IPS-18a (cell line): Measurements from ENCODE around the gene C11orf42.

Experiments
- H3K27ac ChIP-seq: one replicate; pipeline ENCODE4 v1.5.1; 2013; ENCODE audit warnings: low read length
- H3K27me3 ChIP-seq: one replicate; pipeline ENCODE4 v1.6.1; 2013; ENCODE audit warnings: mild to moderate bottlenecking, low read length; ENCODE audit not compliant: control insufficient read depth, insufficient read depth
- H3K36me3 ChIP-seq: one replicate; pipeline ENCODE4 v1.6.1; 2013; ENCODE audit warnings: low read depth, low read length; ENCODE audit not compliant: control insufficient read depth
- H3K4me1 ChIP-seq: one replicate; pipeline ENCODE4 v1.6.1; 2013; ENCODE audit warnings: low read depth, low read length; ENCODE audit not compliant: control insufficient read depth
- H3K4me3 ChIP-seq: one replicate; pipeline ENCODE4 v1.5.1; 2013; ENCODE audit warnings: low read length
- H3K9ac ChIP-seq: one replicate; pipeline ENCODE4 v1.6.1; 2013; ENCODE audit warnings: mild to moderate bottlenecking, low read length, moderate library complexity
- H3K9me3 ChIP-seq: one replicate; pipeline ENCODE4 v1.6.1; 2013; ENCODE audit warnings: low read depth, low read length; ENCODE audit not compliant: control insufficient read depth

C11orf42 gene

DNA sequence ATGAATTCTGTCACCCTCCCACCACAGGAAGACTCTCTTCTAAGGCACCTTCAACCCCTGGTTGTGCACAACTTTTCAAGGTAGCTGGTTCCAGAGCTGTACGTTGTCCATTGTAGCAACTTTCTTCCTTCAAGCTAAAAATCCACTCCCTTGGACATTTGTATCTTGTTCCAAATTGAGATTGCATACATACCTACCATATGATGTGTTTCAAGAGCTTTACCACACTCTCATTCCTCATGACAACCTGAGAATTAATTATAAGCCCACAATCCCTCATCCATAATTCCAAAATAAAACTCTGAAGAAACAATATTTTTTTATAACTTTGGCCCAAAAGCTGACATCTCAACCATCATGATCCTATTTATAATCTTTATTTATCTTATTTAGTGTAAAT is 3.3 kb upstream of the C11orf42 start:
- Histone ChIP-seq H3K27ac (no peak overlapping the region), H3K36me3 (no peaks in the 10 kb centered on the region), H3K9me3 (no peaks in the 10 kb centered on the region), H3K4me3 (no peak overlapping the region), H3K27me3 (no peaks in the 10 kb centered on the region), H3K4me1 (no peaks in the 10 kb centered on the region), H3K9ac (no peak overlapping the region)

DNA sequence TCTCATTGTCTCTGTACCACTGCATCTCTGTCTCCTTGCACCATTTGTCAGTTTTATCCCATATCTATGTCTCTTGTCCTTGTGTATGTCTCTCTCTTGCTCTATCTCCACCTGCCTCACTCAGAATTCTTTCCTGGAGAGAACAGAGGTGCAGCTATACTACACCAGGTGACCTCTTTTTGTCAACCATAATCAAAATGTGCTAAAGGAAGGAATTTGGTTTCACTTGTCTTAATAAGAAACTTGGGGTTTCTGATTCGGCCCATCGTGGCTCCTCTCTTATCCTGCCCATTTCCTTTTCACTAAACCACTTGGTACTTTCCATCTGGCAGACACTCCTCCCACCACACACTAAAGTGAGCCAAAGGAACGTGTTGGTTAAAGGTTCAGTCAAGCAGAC is 2.0 kb upstream of the C11orf42 start:
- Histone ChIP-seq H3K9me3 (no peaks in the 10 kb centered on the region), H3K27me3 (no peaks in the 10 kb centered on the region), H3K4me3 (no peak overlapping the region), H3K4me1 (no peaks in the 10 kb centered on the region), H3K36me3 (no peaks in the 10 kb centered on the region), H3K9ac (no peak overlapping the region), H3K27ac (no peak overlapping the region)

DNA sequence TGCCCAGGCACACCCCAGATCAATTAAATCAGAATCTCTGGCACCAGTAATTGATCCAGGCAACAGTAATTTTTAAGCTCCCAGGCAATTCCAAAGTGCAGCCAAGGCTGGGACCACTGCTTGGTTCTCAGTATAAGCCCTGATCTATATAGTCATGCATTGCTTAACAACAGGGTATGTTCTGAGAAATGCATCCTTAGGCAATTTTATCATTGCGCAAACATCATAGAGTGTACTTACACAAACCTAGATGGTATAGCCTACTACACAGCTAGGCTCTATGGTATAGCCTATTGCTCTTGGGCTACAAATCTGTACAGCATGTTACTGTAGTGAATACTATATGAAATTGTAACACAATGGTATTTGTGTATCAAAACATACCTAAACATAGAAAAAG is 651 bp upstream of the C11orf42 start:
- Histone ChIP-seq H3K9me3 (no peaks in the 10 kb centered on the region), H3K36me3 (peaks cover 4% of the 10 kb centered on the region), H3K4me1 (no peaks in the 10 kb centered on the region), H3K27me3 (no peaks in the 10 kb centered on the region), H3K27ac (no peak overlapping the region), H3K4me3 (no peak overlapping the region), H3K9ac (no peak overlapping the region)

DNA sequence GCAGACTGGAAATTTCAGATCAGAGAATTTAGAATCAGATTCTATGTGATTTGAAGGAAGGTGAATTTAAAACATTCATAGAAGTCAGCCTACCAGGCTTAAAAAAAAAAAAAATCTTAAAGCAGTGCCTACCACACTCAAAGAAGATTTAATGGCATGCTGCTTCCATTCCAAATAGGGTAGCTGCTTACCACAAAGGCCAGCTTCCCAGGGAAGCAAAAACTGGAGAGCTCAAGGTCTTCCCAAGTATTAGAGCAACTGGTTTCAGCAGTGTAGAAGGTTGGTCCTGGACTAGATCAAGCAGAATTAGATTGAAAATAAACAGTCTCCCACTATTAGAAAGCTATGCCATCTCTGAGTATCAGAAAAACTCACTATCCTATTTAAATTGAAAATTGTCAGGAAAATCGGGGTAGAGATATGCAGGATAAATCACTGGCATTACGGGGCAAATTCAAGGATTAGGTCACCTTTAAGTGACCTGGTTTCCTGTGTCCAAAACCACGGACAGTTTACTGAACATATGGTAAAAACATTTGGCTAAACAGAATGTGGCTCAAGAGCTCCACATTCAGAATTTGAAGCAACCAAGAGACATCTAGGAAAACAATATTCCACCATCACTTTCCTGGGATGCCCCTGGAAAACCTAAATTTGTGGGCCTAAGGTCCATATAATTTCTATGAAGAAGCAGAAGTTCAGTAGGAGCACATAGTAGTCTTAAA is 1.3 kb downstream of the C11orf42 start:
- Histone ChIP-seq H3K4me1 (no peaks in the 10 kb centered on the region), H3K9ac (no peak overlapping the region), H3K27me3 (no peaks in the 10 kb centered on the region), H3K9me3 (no peaks in the 10 kb centered on the region), H3K4me3 (no peak overlapping the region), H3K36me3 (peaks cover 17% of the 10 kb centered on the region), H3K27ac (no peak overlapping the region)

DNA sequence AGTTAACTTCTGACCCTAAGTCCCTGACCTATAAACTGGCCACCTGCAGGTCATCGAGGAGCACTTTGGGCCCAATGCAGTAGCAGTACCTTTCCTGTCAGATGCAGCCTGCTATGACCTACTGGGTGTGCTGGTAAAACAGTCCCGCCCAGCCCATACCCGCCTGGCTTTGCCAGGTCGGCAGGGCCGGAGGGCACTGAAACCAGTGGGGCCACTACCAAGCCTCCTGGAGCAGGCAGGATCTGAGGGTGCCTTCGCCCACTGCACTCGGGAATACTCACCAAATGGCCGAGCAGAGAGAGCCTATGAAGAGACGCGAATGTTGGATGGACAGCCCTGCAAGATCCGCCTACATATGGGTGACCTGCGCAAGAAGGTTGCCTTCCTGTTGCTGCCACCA is 4.4 kb downstream of the C11orf42 start:
- Histone ChIP-seq H3K27me3 (no peaks in the 10 kb centered on the region), H3K9me3 (no peaks in the 10 kb centered on the region), H3K4me3 (no peak overlapping the region), H3K9ac (no peak overlapping the region), H3K27ac (no peak overlapping the region), H3K36me3 (peaks cover 35% of the 10 kb centered on the region), H3K4me1 (no peaks in the 10 kb centered on the region)

DNA sequence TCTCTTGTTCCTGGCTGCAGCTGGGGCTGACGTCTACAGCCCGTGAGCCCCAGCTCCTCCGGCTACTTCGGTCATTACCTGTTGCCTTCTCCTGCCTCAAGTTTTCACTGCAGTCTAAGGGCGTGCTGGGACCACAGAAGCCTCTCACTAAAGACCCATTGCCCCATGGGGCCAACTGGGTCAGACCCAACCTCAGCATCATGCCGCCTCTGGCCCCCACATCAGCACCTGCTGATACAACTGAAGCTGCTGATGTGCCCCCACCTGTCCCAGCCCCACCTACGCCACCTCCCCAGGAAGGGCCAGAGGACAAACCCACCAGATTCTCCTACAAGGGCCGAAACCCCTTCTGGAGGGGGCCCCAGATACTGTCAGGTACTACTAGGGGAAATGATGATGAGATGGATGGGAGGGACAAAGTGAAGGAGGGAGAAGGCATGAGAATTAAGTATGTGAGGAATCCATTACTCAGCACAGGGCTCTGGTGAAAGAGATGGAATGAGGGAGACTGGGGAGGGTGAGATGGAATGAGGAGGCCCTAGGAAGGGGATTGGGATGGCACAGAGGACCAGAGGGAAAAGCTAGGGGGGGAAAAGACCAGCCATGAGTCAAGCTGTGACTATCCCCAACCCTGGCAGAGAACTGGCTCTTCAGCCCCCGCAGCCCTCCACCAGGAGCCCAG is 5.1 kb downstream of the C11orf42 start:
- H3K9me3 ChIP-seq: no peaks in the 10 kb centered on the region
- H3K27me3 ChIP-seq: no peaks in the 10 kb centered on the region
- H3K36me3 ChIP-seq: peaks cover 35% of the 10 kb centered on the region
- H3K4me1 ChIP-seq: no peaks in the 10 kb centered on the region
- no peak overlapping the region for H3K27ac ChIP-seq
- no peak overlapping the region for H3K4me3 ChIP-seq
- no peak overlapping the region for H3K9ac ChIP-seq

DNA sequence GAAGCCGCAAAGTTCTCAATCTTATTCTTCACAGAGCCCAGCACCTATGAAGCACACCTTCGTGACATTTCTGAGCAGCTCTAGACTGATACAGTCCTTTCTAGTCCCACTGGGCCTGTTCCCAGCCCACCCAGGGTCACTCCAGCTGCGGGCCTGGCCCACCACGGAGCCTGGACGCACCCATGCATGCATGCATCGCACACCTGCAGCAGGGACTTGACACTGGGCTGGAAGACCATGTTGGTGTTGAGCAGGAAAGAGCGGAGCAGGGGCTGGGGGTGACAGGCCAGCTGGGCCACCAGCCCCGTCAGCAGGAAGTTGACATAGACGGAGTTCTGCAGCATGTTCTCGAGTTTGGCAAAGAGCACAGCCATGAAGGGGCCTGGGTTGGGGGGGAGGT is 9.2 kb downstream of the C11orf42 start:
- Histone ChIP-seq H3K4me1 (no peaks in the 10 kb centered on the region), H3K36me3 (peaks cover 51% of the 10 kb centered on the region)

DNA sequence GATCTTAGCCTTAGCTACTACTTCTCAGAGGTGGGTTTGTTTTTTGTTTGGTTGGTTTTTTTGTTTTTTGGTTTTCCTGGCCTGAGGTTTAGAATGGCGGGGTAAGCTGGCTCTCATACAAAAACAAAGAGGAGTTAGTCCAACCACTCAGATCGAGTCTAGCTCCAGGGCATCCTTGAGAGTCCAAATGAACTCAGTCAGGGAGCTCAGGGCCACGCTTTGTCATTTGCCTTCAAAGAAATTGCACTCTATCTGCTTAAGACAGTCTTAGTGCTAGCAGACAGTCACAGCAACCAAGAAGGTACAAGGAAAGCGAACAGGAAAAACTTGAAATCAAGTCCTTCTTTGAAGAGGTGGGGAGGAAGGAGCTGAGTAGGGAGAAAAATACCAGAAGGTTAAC is 11.1 kb downstream of the C11orf42 start:
- Histone ChIP-seq H3K9ac (no peak overlapping the region), H3K27ac (no peak overlapping the region), H3K9me3 (no peaks in the 10 kb centered on the region), H3K4me1 (no peaks in the 10 kb centered on the region), H3K4me3 (no peak overlapping the region), H3K27me3 (no peaks in the 10 kb centered on the region), H3K36me3 (peaks cover 54% of the 10 kb centered on the region)

More for the DNA sequence above, 9.2 kb downstream of the C11orf42 start:
- Histone ChIP-seq H3K4me3 (no peak overlapping the region), H3K27ac (no peak overlapping the region), H3K9me3 (no peaks in the 10 kb centered on the region), H3K9ac (no peak overlapping the region), H3K27me3 (no peaks in the 10 kb centered on the region)

DNA sequence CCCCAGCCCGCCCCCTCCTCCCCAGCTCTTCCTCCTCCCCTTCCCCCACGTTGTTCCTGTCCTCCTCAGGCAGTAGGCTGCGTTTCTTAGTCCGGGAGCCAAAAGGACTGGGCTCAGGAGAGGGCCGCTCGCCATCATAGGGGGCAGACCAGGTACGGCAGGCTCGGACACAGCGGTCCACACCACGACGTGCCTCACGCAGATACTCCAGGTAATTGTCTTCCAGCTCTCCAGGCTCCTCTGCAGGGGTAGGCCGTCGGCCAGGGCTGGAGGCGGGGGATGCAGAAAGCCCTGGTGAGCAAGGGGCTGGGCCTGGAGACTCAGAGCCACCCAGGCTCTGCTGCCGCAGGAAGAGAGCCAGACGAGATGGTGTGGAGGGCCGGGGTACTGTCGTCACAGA is 12.4 kb downstream of the C11orf42 start:
- no peaks in the 10 kb centered on the region for H3K4me1 ChIP-seq
- peaks cover 57% of the 10 kb centered on the region for H3K36me3 ChIP-seq
- no peak overlapping the region for H3K27ac ChIP-seq
- no peaks in the 10 kb centered on the region for H3K27me3 ChIP-seq
- no peak overlapping the region for H3K9ac ChIP-seq
- no peak overlapping the region for H3K4me3 ChIP-seq
- H3K9me3 ChIP-seq: no peaks in the 10 kb centered on the region

DNA sequence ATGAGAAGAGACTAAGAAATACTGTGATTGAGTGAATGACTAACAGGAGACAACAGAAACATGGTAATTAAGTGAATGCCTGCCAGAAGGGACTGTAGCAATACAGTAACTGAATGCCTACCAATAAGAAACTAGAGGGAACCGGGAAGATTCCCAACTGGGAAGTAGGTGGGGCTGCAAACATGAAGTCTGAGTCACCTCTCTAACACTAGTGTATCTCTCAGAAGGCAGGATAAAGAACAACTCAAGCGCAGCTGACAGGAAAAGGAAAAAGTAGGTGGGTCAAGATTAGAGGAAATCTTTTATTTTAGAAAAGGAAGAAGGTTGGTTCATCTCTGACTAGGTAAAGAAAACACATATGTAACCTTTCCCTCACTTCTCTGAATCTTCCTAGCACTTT is 14.0 kb downstream of the C11orf42 start:
- Histone ChIP-seq H3K4me1 (no peaks in the 10 kb centered on the region), H3K9ac (no peak overlapping the region), H3K36me3 (peaks cover 57% of the 10 kb centered on the region), H3K27ac (no peak overlapping the region), H3K9me3 (no peaks in the 10 kb centered on the region), H3K27me3 (no peaks in the 10 kb centered on the region), H3K4me3 (no peak overlapping the region)

DNA sequence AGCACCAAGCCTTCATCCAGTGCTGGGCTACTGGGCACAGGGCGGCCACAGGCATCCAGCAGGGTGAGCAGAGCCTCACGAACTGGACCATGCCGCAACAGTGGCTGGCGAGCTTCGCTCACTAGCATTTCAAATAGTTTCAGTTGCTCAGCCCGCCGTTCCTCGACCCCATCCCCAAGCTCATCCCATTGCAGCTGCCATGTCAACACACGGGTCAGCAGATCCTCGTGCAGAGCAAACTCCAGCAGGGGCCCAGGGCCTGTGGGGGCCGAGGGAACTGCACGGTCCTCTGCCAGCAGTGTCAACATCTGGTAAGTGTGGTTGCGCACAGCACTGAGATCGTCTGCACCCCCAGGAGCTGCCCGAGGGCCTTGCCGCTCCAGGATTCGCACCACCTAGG is 18.5 kb downstream of the C11orf42 start:
- Histone ChIP-seq H3K9ac (no peak overlapping the region), H3K4me1 (no peaks in the 10 kb centered on the region)

DNA sequence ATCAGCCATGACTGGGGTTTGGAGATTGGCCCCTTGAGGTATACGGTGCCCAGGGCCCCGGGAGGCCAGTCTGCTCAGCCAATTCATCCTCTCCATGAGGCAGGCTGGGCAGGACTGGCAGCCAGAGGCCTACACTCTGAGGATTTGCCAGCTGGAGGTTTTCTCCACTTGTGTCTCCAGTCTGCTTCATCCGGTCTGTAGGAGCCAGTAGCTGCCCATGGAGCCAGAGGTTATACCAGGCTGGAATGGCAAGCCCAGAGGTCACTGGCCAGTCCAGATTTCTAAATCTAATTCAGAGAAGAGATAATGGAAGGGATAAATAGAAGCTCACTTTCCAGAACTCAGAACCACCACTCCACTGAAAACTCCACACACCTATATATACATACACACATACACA is 19.1 kb downstream of the C11orf42 start:
- no peaks in the 10 kb centered on the region for H3K27me3 ChIP-seq
- peaks cover 36% of the 10 kb centered on the region for H3K36me3 ChIP-seq
- H3K27ac ChIP-seq: no peak overlapping the region
- H3K4me1 ChIP-seq: no peaks in the 10 kb centered on the region
- no peak overlapping the region for H3K9ac ChIP-seq
- no peak overlapping the region for H3K4me3 ChIP-seq
- H3K9me3 ChIP-seq: no peaks in the 10 kb centered on the region

More for the DNA sequence above, 18.5 kb downstream of the C11orf42 start:
- Histone ChIP-seq H3K27ac (no peak overlapping the region), H3K4me3 (no peak overlapping the region), H3K36me3 (peaks cover 39% of the 10 kb centered on the region), H3K27me3 (no peaks in the 10 kb centered on the region), H3K9me3 (no peaks in the 10 kb centered on the region)
